VCaP (cell line): ENCODE data around the gene FMN2.

ENCODE experiments used
- H3K27ac ChIP-seq: fragments of 450-650 bp; 2 replicates; pipeline ENCODE4 v1.5.1; 2017
- CTCF ChIP-seq: fragments of 450-650 bp; conservative IDR thresholded peaks from 2 replicates; pipeline ENCODE4 v1.5.1; 2017; ENCODE audit warnings: mild to moderate bottlenecking, moderate library complexity

FMN2 gene

DNA sequence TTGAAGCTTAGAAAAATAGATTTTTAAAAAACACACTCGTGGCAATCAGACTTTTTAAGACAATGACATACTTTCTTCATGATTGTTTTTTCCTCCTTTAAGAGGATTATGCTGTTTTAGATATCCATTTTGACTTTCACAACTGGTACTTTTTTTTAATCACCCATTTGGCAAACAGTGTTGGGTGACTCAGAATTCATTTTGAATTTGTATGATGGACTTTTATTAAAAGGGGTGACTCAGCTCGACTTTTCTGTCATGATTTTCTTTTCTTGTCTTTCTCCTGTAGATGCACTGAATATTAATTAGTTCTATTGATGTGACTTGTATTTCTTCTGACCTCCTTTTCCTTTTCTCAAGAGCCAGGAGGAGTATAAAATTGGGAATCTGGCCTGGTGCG lies 44.7 kb downstream of the FMN2 start:
- no peak for TF ChIP-seq CTCF
- no peak overlapping the region for H3K27ac ChIP-seq

DNA sequence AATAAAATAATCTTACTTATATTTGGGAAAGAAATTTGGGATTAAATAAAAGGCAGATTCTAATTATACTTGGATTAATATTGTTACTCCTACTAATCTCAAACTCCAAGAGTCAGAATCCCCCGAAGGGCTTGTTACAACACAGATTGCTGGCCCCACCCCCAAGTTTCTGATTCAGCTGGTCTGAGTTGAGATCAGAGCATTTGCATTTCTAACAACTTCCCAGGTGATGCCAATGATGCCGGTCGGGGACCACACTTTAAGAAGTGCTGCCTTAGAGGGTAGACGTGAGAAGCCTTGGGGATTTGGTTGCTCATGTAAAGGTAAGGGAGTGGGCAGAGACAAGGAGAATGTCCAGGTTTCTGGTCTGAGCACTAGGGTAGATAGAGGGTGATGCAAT lies 47.2 kb downstream of the FMN2 start:
- no peak for TF ChIP-seq CTCF
- no peak overlapping the region for H3K27ac ChIP-seq

- no peak overlapping the region for H3K27ac ChIP-seq
- no peak for TF ChIP-seq CTCF
Measured at GRCh38 chr1:240139511-240139910, 47.8 kb downstream of the FMN2 start.

- H3K27ac ChIP-seq = no peak overlapping the region
- TF ChIP-seq CTCF = no peak
Measured at GRCh38 chr1:240145120-240145519, 53.4 kb downstream of the FMN2 start.

- H3K27ac ChIP-seq = no peak overlapping the region
- no peak for TF ChIP-seq CTCF
Measured at GRCh38 chr1:240148333-240148732, 56.6 kb downstream of the FMN2 start.

DNA sequence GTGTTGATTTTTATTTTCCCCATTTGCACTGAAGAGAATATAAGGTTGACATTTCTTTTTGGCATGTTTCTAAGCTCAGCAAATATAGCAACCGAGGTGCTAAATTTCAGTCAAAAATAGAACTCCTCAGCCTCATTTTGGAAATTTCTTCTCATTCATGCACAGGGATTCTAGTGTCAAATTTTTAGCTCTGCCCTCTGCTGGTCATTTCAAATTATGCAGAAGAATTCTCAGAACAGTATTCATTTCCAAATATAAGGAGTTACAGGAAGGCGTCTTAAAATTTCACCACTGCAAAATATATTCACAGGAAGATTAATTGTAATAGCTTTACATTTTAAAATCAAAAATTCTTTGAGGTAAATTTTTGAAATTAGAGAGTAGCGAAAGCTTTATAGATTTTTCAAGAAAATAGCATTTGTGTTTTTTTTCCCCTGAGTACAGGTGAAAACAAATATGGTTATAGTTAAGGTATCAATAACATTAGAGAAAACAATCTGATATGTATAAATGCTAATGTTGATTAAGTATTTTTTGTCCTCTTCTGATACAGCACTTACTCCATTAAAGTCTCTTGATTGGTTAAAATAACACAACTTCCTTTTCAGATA lies 57.9 kb downstream of the FMN2 start:
- peak overlapping the region; percentile 26 for H3K27ac ChIP-seq
- peak; percentile 81 for TF ChIP-seq CTCF

- TF ChIP-seq CTCF = no peak
Measured at GRCh38 chr1:240151136-240151735, 59.6 kb downstream of the FMN2 start.

More at GRCh38 chr1:240151136-240151735, 59.6 kb downstream of the FMN2 start:
- no peak overlapping the region for H3K27ac ChIP-seq
